HG03439 (cell line): ENCODE measurements around the gene ABCB11.
"Not testable (repeated sequence)": the region's sequence is repeated elsewhere in the genome, so short reads cannot be mapped to it uniquely, and the experiment has no call there.

Experiments
- ATAC-seq: cut with Tn5 transposase; IDR thresholded peaks from one replicate; pipeline ENCODE4 v1.9.1; 2021; ENCODE audit warnings: mild to moderate bottlenecking, moderate library complexity; ENCODE audit not compliant: unreplicated experiment

The ABCB11 gene

DNA sequence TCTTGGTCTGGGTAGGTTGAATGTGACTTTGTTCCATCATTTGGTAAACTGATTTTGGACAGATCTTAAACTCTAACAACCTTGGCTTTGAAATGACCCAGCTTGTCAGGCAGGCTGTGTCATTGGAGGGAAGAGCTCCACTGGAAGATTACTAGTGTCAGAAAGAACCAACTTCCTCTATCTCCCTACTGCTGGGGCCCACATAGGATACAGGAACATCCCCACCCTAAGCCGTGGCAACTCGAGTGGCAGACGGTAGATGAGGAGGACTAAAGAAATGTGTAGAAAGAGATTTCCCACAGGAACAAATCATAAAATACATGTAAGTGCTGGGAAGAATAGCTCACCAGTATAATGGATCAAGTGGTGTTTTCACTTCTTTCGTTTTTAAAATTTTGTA is 134.3 kb downstream of the ABCB11 start:
- no peak for ATAC-seq

DNA sequence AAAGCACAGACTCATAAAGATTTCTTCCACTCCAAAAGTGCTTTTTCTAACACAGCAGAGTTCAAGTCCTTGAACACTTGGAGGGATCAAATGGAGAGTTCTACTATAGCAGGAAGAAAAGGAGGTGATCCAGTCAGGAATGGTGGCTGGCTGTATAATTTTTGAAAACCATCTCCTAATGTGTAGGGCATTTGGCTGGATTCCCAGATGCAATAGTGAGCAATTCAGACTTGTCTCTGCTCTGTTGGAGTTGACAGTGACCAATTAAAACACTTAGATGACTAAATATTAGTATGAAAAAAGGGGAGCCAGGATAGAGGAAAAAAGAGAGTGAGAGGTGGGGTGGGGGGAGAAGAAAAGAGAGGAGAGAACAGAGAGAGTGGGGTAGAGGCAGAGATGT is 135.4 kb downstream of the ABCB11 start:
- ATAC-seq = no peak

DNA sequence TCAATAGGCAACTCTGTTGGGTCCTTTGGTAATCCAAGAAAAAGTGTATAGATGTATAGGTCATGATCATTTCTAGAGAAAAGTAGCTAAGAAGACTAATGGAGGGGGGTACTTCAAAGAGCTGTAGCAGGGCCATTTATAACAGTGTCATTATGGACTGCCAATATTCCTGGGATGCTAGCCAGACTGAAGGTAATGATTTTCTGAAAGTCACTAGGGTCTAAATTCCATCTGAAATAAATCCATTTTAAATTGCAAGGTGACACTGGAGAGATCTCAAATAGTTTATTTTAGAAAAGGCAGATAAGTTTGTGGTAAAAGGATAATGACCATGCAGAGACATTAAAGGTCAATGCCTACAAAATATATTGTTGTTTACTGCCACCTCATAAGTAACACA is 136.4 kb downstream of the ABCB11 start:
- no peak for ATAC-seq

DNA sequence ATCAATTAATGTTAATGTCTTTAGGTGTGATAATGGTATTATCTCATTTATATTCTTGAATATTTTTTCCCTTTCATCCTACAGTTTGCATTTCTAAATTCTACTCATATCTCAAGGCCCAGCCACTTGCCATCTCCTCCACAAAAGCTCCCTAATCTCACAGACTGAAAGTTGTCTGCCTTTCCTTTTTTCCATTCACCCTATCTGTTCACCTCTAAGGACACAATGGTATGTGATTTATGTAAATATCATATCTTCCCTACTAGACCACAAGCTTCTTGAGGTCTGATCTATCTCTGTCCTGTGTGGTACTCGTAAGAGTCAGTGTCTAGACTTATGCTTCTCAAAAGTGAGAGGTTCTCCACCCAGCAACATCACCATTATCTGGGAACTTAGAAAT is 137.0 kb downstream of the ABCB11 start:
- ATAC-seq = no peak

DNA sequence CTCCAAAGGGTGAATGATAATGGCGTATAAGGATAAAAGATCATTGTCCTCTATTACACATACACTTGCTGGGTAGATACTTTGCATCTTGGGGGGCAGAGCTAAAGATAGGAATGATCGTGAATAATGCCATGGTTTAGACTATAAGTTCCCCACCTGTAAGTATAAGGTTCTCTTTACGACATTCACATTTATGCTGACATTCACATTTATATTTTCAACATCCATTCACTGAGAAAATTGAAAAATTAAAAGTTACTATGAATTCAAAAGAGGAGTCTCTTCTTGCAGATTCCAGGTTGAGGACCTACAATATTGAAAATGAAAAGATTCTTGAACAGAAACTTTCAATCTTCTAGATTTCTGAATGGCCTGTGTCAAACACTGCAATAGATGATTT is 138.8 kb downstream of the ABCB11 start:
- ATAC-seq = no peak

DNA sequence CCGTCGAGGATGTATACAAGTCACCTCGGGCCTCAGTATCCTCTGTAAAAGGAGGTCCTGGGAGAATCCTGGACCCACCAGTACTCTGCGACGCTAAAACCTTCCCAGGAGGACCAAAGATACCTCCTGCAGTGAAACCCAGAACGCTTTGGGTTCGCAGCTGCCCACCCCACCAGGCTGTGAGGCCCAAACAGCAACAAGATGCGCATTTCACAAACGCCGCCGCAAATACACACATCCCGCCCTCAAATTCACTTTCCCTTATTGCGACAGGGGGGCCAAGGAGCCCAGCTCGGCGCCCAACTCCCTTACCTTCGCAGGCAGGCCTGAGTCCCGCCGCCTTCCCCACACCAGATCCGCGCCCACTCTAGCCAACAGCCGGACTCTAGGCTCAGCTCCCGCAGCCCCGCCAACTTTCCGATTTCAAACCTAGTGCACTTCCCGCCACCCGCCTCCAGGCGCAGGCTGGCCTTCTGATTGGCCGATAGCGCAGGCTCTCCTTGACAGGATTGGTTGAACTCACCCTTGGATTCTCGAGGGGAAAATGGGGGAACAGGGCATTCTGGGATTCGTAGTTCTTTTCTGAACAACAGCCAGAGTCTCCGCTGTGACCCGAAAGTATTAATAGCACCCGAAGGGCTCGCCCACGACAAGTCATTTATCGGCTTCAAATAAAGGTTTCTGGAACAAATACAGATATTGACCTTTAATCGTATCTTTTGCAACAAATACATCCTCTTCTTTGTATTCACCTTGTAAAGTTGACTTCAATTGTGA is 140.9 kb downstream of the ABCB11 start, which contains the start of gene SPC25:
TSS of gene SPC25 (minus strand) at position 425 of the 777 bp plus-strand sequence. CDS start 911 bp downstream, outside the sequence.
- ATAC-seq = peak; percentile 99

DNA sequence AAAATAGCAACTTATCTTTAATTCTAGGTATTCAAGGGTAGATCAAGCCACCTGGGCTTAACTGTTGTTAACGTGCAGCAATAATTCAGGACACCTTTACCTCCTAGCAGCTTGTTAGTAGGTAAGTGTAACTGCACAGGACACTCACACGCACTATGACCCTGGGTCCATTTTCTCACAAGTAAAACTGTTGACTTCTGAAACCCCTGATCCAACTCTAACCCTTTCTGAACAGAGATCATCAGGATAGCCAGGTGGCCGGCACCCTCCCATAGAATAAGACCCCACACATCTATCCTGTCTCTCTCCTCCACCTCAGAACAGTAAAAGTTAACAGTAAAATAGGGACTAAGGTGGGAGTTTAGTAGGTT is 141.5 kb downstream of the ABCB11 start:
- ATAC-seq = peak; percentile 4

DNA sequence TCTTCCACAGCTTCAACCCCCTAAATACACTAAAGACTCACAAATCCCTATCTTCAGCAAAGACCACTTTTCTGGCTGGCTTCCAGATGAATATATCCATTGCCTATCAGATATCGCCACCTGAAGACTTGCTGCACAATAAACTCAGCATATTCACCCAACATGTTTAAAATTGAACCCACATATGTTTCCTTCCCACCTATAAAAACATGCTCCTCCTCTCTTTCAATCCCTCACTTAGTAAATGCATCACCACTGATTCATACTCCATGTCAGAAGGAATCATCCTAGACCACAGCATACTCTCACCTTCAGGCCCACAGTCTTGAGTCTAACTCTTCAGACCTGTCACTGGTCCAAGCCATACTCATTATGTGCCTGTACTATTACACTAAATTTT is 146.1 kb downstream of the ABCB11 start:
- no peak for ATAC-seq

DNA sequence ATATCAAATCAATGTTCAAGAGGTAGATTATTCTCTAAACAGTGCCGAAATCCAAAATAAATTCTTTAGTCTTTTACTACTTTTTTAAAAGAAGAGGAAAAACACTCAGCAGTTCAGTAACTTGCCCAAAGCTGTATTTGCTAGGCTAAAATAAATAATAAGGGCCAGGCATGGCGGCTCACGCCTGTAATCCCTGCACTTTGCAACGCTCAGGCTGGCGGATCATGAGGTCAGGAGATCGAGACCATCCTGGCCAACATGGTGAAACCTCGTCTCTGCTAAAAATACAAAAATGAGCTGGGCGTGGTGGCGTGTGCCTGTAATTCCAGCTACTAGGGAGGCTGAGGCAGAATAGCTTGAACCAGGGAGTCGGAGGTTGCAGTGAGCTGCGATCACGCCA is 149.0 kb downstream of the ABCB11 start:
- not testable (repeated sequence) for ATAC-seq

DNA sequence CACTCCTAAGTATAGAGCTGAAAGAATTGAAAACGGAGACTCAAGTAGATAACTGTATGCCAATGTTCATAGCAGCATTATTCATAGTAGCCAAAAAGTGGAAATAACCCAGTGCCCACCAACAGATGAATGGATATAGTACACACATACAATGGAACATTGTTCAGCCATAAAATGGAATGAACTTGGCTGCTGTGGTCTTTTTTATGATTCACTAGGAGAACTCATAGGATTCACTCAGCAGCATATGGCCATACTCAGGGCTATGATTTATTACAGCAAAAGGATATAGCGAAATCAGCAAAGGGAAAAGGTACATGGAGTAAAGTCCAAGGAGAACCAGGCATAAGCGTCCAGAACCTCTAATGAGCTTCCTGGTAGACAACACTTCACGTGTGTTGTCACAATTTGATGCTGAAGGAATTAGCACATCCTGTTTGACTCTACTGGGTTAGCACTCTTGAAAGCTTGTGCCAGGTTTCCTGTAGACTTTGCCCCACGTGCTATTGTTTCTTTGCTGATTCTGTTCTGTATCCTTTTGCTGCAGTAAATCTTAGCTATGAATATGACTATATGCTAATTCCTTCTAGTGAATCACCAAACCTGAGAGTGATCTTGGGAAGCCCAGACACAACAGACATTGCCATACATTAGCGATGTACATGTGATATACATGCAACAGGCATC is 156.6 kb downstream of the ABCB11 start:
- ATAC-seq = no peak

DNA sequence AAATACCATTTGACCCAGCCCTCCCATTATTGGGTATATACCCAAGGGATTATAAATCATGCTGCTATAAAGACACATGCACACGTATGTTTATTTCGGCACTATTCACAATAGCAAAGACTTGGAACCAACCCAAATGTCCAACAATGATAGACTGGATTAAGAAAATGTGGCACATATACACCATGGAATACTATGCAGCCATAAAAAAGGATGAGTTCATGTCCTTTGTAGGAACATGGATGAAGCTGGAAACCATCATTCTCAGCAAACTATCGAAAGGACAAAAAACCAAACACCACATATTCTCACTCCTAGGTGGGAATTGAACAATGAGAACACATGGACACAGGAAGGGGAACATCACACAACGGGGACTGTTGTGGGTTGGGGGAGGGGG is 160.3 kb downstream of the ABCB11 start:
- not testable (repeated sequence) for ATAC-seq
